ENCODE results near the gene BCOR. TPM values are rescaled to one million over a fixed set of nuclear protein-coding genes. Genes with fewer than 3 reads are reported as not detected.
A peak's percentile ranks its signal among the peaks of the same experiment; 100 is the strongest.

BCOR gene
- total RNA-seq, 1 experiment from 2014 or later: 21.8 TPM

DNA sequence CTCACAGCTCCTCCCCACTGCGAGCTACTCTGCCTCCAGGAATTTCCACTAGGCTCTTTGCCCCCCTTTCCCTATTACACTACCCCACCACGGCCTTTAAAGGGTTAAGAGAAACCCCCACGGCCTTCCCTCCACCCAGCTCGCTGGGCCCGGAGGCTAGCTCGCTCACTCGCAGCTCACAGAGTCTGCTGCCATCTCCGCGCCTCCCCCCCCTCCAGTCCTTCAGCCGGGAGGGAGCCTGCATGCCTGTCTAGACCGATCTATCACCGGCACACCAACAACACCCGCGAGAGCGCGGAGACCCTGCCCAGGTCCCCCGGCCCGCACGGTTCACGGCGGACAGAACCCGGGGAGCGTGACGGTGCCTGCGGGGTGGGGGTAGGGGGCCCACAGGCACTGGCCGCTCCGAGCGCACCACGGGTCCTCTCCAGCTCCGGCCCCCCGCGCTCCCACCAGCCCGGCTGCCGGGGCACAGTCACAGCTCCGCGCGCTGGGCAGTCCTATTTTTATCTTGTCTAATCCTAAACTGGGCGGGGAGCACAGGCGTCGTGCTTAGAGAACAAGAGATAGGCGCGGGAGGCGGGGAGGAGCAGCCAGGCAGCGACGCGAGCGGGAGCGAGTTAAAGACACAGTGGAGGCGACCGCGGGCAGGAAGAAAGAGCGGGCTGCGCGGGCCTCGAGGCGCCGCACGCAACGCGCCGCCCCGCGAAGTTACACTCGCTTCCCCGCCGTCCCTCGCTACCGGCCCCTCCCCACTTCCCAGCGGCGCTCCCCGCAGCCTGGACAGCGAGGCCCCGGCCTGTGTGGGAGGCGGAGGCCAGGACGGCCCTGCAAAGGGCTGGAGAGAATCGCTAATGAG is 3.5 kb downstream of the BCOR start:
- peaks cover 75% of the 10 kb centered on the region for H3K79me2 ChIP-seq (ENCODE audit: low read length)
- peak overlapping the region; percentile 18; the same call in 1 of the 2 replicates for H3K27ac ChIP-seq (ENCODE audit: low read length)
- H4K20me1 ChIP-seq (ENCODE audit: low read length): peaks cover 11% of the 10 kb centered on the region; the same call in 1 of the 2 replicates
- H3K4me1 ChIP-seq (ENCODE audit: insufficient read depth, low read length): peaks cover 44% of the 10 kb centered on the region
- no peaks in the 10 kb centered on the region for H3K9me2 ChIP-seq (replicated peaks; ENCODE audit: low read length)
- no peak overlapping the region for H2AFZ ChIP-seq (ENCODE audit: low read length)
- CTCF ChIA-PET: interaction anchor here (0.5 to 0.6 kb wide), 2 partner anchors 15 to 59 kb away, joined by 3 to 4 read pairs; no protein-coding TSS in a partner anchor
- H3K27me3 ChIP-seq (ENCODE audit: low read length): no peaks in the 10 kb centered on the region
- no peaks in the 10 kb centered on the region for H3K36me3 ChIP-seq (ENCODE audit: low read depth, low read length)
- H3F3A ChIP-seq (ENCODE audit: low read length, unreplicated experiment): no peaks in the 10 kb centered on the region
- TF ChIP-seq EZH2 (IDR thresholded peaks at IDR 0.05; ENCODE audit: low read length, unreplicated experiment): no peak
- TF ChIP-seq EZH2phosphoT487 (IDR thresholded peaks at IDR 0.05; ENCODE audit: borderline replicate concordance, low read length): no peak
- TF ChIP-seq, protein P1, sequence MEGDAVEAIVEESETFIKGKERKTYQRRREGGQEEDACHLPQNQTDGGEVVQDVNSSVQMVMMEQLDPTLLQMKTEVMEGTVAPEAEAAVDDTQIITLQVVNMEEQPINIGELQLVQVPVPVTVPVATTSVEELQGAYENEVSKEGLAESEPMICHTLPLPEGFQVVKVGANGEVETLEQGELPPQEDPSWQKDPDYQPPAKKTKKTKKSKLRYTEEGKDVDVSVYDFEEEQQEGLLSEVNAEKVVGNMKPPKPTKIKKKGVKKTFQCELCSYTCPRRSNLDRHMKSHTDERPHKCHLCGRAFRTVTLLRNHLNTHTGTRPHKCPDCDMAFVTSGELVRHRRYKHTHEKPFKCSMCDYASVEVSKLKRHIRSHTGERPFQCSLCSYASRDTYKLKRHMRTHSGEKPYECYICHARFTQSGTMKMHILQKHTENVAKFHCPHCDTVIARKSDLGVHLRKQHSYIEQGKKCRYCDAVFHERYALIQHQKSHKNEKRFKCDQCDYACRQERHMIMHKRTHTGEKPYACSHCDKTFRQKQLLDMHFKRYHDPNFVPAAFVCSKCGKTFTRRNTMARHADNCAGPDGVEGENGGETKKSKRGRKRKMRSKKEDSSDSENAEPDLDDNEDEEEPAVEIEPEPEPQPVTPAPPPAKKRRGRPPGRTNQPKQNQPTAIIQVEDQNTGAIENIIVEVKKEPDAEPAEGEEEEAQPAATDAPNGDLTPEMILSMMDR (conservative IDR thresholded peaks at IDR 0.05; ENCODE audit: low read depth, low read length): no peak
- POLR2A ChIA-PET (ENCODE audit: unreplicated experiment): no interaction called here
- peak; percentile 43 for DNase-seq
- H3K9me3 ChIP-seq (ENCODE audit: low read length): no peaks in the 10 kb centered on the region
- peak; percentile 2; the same call in 1 of the 2 replicates for ATAC-seq
- H3K9ac ChIP-seq (ENCODE audit: low read length): peak overlapping the region; percentile 61
- H3K4me3 ChIP-seq (ENCODE audit: low read length): peak overlapping the region; percentile 92
- no TSS peak for BruUV-seq (replicated peaks)
- intact Hi-C loops (cut with micrococcal nuclease): loop anchor here (5.0 kb wide), 1 partner anchor 58 kb away; no protein-coding TSS in a partner anchor
- peak overlapping the region; percentile 99 for H3K4me2 ChIP-seq (ENCODE audit: low read length)

DNA sequence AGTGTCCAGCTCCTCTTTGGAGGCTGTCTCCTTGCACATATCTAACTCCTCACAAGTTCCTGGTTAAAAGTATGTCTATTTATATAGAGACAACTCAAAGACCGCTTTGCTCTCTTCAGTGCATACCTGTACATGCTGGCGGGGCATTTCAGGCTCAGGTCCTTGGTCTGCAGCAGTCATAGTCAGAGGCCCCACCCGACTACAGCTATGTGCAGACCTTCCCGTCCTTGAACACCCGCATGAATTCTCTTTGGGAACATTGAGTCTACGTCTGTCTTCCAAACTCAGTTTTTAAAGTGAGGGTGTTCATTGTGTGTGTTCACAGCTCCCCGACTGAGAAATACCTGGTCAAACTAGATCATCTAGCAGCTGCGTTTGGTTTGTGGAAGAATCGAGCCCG is 4.2 kb downstream of the BCOR start:
- H3F3A ChIP-seq (ENCODE audit: low read length, unreplicated experiment): no peaks in the 10 kb centered on the region
- H3K9me3 ChIP-seq (ENCODE audit: low read length): no peaks in the 10 kb centered on the region
- no peaks in the 10 kb centered on the region for H3K27me3 ChIP-seq (ENCODE audit: low read length)
- peak overlapping the region; percentile 99 for H3K4me2 ChIP-seq (ENCODE audit: low read length)
- ATAC-seq (no peak), DNase-seq (no peak)
- intact Hi-C loops (cut with micrococcal nuclease): loop anchor here (5.0 kb wide), 1 partner anchor 59 kb away; no protein-coding TSS in a partner anchor
- H3K9ac ChIP-seq (ENCODE audit: low read length): peak overlapping the region; percentile 61; the same call in 1 of the 2 replicates
- peaks cover 82% of the 10 kb centered on the region for H3K79me2 ChIP-seq (ENCODE audit: low read length)
- BruUV-seq (replicated peaks): TSS peak; percentile 13
- no peak overlapping the region for H3K27ac ChIP-seq (ENCODE audit: low read length)
- POLR2A ChIA-PET (ENCODE audit: unreplicated experiment): interaction anchor here (0.6 kb wide), 1 partner anchor 80 kb away, joined by 4 read pairs; no protein-coding TSS in a partner anchor
- H4K20me1 ChIP-seq (ENCODE audit: low read length): peaks cover 11% of the 10 kb centered on the region; the same call in 1 of the 2 replicates
- peak overlapping the region; percentile 92 for H3K4me3 ChIP-seq (ENCODE audit: low read length)
- no peaks in the 10 kb centered on the region for H3K36me3 ChIP-seq (ENCODE audit: low read depth, low read length)
- TF ChIP-seq EZH2phosphoT487 (IDR thresholded peaks at IDR 0.05; ENCODE audit: borderline replicate concordance, low read length) (no peak), EZH2 (IDR thresholded peaks at IDR 0.05; ENCODE audit: low read length, unreplicated experiment) (no peak)
- H3K9me2 ChIP-seq (replicated peaks; ENCODE audit: low read length): no peaks in the 10 kb centered on the region
- CTCF ChIA-PET: interaction anchor here (0.5 kb wide), 1 partner anchor 16 kb away, joined by 4 read pairs; no protein-coding TSS in a partner anchor
- H2AFZ ChIP-seq (ENCODE audit: low read length): no peak overlapping the region
- H3K4me1 ChIP-seq (ENCODE audit: insufficient read depth, low read length): peaks cover 49% of the 10 kb centered on the region

DNA sequence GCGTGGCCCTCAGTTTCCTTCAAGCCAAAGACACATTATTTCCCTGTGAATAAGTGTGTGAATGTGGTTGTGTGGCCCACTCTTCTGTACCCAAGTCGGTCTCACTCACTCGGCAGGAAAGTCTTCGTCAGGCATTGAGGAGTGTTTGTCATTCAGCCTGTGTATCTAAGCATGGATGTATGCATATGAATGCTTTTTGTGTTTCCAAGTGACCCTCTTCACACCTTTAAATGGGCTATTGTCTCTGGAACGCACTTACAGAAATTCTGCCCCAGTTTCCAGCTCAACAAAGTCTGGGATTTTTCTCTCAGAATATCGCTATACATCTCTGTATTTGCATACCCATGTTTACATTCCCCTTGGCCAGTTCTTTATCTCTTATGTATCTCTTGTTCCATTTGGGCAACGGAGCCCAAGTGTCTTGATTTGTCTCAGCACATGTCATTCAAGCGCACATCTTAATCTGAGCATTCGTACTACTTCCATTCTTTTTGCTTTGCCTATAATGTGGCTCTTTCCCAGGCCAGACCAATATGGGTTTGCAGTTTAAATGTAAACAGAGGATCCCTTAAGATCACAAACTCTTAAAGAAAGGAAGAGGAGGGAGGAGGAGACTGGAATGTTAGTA is 4.8 kb downstream of the BCOR start:
- H3K4me3 ChIP-seq (ENCODE audit: low read length): peak overlapping the region; percentile 92; the same call in 1 of the 2 replicates
- intact Hi-C loops (cut with micrococcal nuclease): loop anchor here (5.0 kb wide), 1 partner anchor 59 kb away; no protein-coding TSS in a partner anchor
- H3K27me3 ChIP-seq (ENCODE audit: low read length): no peaks in the 10 kb centered on the region
- ChIA-PET CTCF (no interaction called here), POLR2A (ENCODE audit: unreplicated experiment) (interaction anchor here (0.6 kb wide), 1 partner anchor 79 kb away, joined by 4 read pairs; no protein-coding TSS in a partner anchor)
- H3K4me2 ChIP-seq (ENCODE audit: low read length): peak overlapping the region; percentile 99
- peaks cover 89% of the 10 kb centered on the region for H3K79me2 ChIP-seq (ENCODE audit: low read length)
- no peaks in the 10 kb centered on the region for H3K9me2 ChIP-seq (replicated peaks; ENCODE audit: low read length)
- no peak for DNase-seq
- peaks cover 49% of the 10 kb centered on the region for H3K4me1 ChIP-seq (ENCODE audit: insufficient read depth, low read length)
- no TSS peak for BruUV-seq (replicated peaks)
- no peak for ATAC-seq
- no peak overlapping the region for H3K27ac ChIP-seq (ENCODE audit: low read length)
- H3K36me3 ChIP-seq (ENCODE audit: low read depth, low read length): no peaks in the 10 kb centered on the region
- no peaks in the 10 kb centered on the region for H3K9me3 ChIP-seq (ENCODE audit: low read length)
- no peak for TF ChIP-seq EZH2phosphoT487 (IDR thresholded peaks at IDR 0.05; ENCODE audit: borderline replicate concordance, low read length)
- TF ChIP-seq, protein P1 (conservative IDR thresholded peaks at IDR 0.05; ENCODE audit: low read depth, low read length): no peak
- TF ChIP-seq EZH2 (IDR thresholded peaks at IDR 0.05; ENCODE audit: low read length, unreplicated experiment): no peak
- H3F3A ChIP-seq (ENCODE audit: low read length, unreplicated experiment): no peaks in the 10 kb centered on the region
- H2AFZ ChIP-seq (ENCODE audit: low read length): no peak overlapping the region
- peaks cover 14% of the 10 kb centered on the region; the same call in 1 of the 2 replicates for H4K20me1 ChIP-seq (ENCODE audit: low read length)
- H3K9ac ChIP-seq (ENCODE audit: low read length): 0 out of 2 replicates have a peak overlapping the region, but pooled peaks have one; percentile 69
